A549 (cell line): ENCODE data around the gene GMPS.

ENCODE experiments used
- POLR2A ChIP-seq: IDR thresholded peaks from 2 replicates; pipeline ENCODE4 v1.6.1; 2012; ENCODE audit warnings: mild to moderate bottlenecking, low read length
- RCOR1 ChIP-seq: fragments of 150-350 bp; IDR thresholded peaks from 2 replicates; pipeline ENCODE4 v1.6.1; 2014; ENCODE audit warnings: antibody characterized with exemption, low read length, low read depth
- TF ChIP-seq, protein P1 (sequence below): fragments of >200 bp; sonication (Bioruptor Twin); formaldehyde crosslinking; IDR thresholded peaks from 3 replicates; pipeline ENCODE4 v1.5.1; 2016

DNA sequence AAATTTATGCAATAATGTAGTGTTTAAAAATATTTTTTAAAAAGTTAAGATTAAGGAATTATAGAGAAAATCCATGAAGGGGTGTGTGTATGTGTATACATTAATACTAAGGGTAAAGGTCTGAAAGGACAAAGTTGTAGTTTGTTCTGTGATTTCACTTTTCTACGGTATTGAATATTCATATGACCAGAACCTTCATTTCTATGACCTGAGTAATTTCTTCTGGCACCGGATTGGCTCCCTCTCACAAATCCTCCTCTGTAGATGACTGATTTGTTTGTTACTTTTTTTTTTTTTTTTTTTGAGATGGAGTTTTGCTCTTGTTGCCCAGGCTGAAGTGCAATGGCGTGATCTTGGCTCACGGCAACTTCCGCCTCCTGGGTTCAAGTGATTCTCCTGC is 20.9 kb downstream of the GMPS start:
- TF ChIP-seq RCOR1 (no peak), POLR2A (no peak)
- TF ChIP-seq, protein P1, sequence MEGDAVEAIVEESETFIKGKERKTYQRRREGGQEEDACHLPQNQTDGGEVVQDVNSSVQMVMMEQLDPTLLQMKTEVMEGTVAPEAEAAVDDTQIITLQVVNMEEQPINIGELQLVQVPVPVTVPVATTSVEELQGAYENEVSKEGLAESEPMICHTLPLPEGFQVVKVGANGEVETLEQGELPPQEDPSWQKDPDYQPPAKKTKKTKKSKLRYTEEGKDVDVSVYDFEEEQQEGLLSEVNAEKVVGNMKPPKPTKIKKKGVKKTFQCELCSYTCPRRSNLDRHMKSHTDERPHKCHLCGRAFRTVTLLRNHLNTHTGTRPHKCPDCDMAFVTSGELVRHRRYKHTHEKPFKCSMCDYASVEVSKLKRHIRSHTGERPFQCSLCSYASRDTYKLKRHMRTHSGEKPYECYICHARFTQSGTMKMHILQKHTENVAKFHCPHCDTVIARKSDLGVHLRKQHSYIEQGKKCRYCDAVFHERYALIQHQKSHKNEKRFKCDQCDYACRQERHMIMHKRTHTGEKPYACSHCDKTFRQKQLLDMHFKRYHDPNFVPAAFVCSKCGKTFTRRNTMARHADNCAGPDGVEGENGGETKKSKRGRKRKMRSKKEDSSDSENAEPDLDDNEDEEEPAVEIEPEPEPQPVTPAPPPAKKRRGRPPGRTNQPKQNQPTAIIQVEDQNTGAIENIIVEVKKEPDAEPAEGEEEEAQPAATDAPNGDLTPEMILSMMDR = no peak
